Measurements from ENCODE around the gene BLVRB.
"Not testable (repeated sequence)": the region's sequence is repeated elsewhere in the genome, so short reads cannot be mapped to it uniquely, and the experiment has no call there.

Gene BLVRB

DNA sequence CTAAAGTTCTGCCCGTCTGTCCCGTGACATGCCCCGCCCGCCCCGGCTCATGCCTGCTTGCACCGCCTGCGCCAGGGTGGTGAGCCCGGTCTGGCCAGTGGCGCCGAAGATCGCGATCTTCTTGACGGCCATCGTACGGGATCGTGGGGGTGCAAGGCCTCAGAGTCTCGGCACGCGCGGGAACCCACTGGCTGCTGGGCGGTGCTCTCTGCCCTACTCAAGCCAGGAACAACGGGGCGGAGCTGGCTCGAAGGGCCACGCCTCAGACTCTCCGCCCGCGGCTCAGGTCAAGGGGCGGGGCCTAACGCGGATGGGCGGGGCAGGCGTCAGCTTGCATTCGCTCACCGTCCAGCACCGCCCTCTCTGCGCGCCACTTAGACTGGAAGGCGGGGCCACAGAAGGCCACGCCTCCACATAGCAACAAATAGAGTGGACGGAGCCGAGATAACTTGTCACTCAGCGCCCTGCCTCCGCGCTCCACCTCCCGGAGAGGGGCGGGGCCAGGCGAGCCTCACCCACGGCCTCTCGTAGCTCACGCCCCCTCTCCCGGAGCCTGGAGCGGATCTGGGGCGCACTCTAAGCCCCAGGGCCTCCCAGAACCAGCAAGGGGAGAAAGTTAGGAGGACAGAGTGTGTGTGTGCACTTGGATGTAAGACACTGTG lies at the start of gene BLVRB:
TSS of gene BLVRB (minus strand) at position 189 of the 662 bp plus-strand sequence. CDS start at position 132, 57 bp downstream.
- DNase-seq, result peak; percentile 98

DNA sequence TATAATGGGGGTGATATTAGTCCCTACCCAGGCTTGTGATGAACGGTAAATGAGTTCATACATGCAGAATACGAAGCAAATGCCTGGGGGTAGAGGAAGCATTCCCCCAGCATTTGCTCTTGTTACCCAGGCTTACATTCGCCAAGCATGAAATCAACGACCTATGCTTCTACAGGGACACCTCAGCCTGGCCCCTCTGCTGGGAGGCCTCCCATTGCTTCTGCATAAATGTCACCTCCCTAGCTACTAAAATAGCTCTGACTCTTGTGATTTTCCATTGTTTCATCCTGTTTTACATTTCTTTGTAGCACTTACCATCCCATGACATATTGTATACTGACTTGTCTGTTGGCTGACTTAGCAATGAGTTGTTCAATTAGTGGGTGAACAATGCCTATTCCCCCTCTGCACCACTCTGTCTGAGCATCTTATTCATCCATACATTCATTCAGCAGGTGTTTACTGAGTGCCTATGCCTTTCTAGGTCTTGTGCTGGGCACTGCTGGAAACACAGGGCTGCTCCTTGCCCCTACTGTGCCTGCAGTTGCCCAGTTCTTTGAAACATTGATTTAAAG lies 48.3 kb upstream of the BLVRB start:
- DNase-seq, result no peak

DNA sequence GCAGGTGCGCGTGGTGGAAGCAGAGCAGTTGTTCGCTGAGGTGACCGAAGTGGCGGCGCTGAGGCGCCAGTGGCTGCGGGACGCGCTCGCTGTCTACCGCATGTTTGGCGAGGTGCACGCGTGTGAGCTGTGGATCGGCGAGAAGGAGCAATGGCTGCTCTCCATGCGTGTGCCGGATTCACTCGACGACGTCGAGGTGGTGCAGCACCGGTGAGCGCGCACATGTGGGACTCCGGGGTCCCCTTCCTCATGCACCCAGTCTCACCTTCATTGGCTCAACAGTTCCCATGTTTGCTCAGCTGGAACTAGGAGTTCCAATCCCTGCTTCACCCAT lies 47.8 kb upstream of the BLVRB start:
- DNase-seq, result no peak

DNA sequence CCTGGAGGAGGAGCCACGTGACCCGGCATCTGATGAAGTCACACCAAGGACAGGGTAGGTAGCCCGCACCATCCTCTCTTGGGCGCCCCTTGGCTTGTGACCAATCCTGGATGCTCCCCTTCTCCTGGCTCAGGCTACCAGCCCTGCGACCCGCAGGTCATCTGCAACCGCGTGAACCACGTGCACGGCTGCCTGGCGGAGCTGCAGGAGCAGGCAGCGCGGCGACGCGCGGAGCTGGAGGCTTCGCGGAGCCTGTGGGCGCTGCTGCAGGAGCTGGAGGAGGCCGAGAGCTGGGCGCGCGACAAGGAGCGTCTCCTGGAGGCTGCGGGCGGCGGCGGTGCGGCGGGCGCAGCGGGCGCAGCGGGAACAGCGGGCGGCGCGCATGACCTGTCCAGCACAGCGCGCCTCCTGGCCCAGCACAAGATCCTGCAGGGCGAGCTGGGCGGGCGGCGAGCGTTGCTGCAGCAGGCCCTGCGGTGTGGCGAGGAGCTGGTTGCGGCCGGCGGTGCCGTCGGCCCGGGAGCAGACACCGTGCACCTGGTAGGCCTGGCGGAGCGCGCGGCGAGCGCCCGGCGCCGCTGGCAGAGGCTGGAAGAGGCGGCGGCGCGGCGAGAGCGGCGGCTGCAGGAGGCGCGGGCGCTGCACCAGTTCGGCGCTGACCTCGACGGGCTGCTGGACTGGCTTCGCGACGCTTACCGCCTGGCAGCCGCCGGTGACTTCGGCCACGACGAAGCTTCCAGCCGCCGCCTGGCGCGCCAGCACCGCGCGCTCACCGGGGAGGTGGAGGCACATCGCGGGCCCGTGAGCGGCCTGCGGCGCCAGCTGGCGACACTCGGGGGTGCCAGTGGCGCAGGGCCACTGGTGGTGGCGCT lies 47.2 kb upstream of the BLVRB start:
- DNase-seq, result peak; percentile 44

DNA sequence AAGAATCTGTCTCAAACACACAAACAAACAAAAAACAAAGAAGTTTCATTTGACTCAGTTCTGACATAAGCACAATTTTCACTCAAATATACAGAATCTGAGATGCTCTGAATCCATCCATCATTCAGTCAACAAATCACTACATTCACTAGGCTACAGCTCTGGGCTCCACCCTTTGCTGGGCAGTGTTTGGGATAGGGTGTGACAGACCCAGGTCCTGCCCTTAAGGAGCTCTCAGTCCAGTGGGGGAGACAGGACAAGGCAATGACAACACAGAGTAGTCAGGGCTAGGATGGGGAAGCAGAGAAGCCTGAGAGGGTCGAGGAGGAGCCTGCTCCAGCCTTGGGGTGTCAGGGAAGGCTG lies 46.5 kb upstream of the BLVRB start:
- no peak for DNase-seq

DNA sequence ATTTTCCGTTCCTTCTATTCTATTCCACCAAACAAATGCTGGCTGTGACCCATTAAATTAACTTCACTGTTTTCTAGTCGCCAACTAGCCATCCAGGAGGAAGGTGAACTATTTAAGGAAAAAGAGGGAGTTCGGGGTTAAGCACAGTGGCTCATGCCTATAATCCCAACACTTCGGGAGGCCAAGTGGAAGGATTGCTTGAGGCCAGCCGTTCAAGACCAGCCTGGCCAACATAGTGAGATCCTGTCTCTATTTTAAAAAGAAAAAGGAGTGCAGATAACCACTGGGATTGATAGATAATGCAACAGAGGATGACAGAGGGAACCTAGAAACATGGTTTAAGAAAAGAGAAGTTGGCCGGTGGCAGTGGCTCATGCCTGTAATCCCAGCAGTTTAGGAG lies 45.9 kb upstream of the BLVRB start:
- no peak for DNase-seq

DNA sequence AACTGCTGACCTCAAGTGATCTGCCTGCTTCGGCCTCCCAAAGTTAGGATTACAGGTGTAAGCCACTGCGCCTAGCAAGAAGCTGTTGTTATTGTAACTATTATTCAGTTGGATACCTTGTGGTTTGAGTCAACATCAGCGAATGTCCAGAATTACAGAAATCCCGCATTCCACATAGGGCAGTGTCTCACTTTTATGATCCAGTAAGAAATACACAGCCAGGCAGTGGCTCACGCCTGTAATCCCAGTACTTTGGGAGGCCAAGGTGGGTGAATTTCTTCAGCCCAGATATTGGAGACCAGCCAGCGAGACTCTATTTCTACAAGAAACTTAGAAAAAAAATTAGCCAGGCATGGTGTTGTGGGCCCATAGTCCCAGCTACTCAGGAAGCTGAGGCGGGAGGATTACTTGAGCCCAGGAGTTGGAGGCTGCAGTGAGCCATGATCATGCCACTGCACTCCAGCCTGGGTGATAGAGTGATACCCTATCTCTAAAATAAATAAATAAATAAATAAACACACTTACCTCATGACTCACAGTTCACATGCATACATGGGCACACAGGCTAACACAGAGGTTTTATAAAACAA lies 45.1 kb upstream of the BLVRB start:
- no peak for DNase-seq

DNA sequence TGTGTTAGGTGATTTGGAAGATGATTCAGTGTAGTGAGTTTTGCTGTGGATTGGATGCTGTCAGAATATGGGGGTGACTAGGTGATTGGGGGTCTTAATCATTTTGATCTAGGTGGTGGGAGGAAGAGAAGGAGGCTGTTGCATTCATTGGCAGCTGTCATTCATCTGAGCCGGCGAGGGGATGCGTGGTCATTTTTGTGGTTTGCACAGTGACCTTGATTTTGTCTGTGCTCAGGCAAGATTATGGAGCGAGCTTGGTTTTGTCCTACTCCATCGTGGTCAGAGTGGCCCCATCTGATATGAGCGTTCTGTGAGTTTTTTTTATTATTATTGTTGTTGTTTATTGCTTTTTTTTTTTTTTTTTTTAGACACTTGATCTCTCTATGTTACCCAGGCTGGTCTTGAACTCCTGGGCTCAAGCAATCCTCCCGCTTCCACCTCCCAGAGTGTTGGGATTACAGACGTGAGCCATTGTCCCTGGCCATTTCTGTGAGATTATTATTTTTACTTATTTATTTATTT lies 43.3 kb upstream of the BLVRB start:
- no peak for DNase-seq

DNA sequence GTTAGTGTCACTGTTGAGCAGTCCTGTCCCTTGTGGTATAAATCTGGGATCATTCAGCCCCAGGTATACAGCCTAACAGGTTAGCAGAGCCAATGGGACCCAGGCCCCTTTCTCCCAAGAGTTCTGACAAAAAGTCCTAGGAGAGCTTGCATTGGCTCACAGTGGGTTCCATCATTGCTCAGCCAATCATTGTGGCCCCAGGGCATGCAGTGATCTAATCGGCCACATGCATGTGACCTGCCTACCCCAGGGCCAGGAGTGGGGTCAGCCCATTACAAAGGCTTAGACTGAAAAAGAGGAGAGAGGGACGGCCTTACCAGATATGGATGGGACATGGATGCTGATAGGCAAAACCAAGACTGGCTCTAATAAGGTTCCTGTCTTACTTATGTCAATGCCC lies 42.3 kb upstream of the BLVRB start:
- DNase-seq, result no peak

DNA sequence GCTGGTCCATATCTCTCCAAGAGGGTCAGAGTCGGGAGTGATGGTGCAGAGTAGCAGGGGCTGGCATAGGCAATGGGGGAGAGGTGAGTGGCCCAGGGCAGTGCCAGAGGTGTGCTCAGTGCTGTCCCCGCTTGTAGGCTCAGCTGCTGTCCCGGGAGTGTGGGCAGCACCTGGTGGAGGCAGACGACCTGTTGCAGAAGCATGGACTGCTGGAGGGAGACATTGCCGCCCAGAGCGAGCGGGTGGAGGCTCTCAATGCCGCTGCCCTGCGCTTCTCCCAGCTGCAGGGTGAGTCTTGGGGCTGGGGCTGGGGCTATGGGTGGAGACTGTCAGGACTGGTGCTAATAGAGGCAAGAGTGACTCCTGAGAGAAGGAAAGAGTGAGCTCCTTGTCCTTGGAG lies 40.6 kb upstream of the BLVRB start:
- no peak for DNase-seq

DNA sequence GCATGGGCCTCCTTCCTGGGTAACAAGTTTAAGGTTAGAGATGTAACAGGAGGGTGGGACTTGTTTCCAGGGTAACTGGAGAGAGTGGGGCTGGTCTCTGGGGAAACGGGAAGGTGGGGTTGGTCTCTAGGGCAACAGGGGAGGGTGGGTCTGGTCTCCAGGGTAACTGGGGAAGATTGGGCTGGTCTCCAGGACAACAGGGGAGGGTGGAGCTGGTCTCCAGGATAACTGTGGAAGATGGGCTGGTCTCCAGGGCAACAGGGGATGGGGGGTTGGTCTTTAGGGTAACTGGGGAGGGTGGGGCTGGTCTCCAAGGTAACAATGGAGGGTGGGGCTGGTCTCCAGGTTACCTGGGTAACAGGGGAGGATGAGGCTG lies 37.8 kb upstream of the BLVRB start:
- no peak for DNase-seq

DNA sequence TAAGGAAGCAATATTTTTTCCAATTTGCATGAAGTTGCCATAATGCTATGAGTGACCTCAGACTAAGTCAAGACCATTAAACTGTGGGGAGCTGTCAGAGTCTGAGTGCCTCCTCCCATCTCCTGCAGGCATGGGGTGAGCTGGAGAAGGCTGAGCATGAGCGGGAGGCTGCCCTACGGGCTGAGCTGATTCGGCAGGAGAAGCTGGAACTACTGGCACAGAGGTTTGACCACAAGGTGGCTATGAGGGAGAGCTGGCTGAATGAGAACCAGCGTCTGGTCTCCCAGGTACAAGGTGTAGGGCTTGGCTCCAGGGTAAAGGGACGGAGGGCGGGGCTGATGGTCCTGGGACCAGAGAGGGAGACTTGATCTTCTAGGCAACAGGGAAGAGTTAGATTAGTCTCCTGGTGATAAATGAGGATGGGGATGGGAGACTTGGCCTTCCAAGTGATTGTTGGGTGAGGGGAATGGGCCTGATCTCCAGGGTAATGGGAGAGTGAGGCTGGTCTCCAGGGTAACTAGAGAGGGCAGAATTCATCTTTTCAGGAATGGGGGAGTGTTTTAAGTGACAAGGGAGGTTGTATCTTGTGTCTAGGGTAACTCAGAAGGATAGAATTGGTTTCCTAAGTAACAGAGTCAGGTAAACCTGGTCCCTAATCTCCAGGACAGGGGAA lies 37.2 kb upstream of the BLVRB start:
- peak; percentile 15 for DNase-seq

DNA sequence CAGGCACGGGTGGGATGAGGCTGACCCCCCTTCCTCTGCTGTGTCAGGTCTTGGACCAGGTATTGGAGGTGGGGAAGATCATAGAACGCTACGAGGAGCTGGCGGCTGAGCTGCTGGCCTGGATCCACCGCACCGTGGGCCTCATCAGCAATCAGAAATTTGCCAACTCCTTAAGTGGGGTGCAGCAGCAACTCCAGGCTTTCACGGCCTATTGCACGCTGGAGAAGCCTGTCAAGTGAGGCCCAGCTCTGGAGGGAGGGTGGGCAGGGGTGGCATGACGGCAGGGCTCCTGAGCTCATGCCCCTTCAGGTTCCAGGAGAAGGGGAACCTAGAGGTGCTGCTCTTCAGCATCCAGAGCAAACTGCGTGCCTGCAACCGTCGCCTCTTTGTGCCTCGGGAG lies 36.5 kb upstream of the BLVRB start:
- DNase-seq, result no peak

DNA sequence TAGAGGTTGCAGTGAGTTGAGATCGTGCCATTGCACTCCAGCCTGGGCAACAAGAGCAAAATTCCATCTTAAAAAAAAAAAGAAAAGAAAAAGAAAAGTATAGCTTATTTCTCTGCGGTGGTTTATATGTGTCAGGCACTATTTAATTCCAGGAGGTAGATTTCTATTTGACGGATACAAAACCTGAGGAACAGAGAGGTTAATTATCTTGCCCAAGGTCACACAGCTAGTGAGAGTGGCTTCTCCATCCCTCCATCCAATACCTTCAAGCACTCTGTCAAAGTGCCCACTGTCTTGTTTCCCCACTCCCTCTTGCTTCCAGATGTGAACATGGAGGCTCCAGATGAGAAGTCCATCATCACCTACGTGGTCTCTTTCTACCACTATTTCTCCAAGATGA lies 36.1 kb upstream of the BLVRB start:
- no peak for DNase-seq

DNA sequence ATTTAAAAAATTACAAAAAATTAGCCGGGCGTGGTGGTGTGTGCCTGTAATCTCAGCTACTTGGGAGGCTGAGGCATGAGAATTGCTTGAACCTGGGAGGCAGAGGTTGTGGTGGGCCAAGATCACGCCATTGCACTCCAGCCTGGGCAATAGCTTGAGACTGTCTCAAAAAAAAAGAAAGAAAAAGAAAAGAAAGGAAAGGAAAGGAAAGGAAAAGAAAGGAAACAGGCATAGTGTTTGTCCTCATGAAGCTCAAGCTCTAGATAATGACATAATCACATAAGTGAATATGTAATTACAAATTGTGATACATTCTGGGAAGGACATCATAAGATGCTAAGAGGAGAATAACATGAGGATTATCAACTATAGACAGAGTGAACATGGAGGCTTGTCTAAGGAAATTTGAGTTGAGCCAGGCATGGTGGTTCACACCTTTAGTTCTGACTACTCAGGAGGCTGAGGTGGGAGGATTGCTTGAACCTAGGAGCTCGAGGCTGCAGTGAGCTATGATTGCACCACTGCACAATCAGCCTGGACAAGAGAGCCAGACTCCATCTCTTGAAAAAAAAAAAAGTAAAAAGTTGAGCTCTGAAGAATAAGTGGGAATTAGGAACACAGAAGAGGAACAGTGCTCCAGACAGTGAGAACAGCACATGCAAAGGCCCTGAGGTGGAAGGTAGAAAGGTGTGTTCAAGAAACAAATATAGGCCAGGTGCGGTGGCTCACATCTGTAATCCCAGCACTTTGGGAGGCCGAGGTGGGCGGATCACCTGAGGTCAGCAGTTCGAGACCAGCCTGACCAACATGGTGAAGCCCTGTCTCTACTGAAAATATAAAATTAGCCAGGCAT lies 35.4 kb upstream of the BLVRB start:
- not testable (repeated sequence) for DNase-seq

DNA sequence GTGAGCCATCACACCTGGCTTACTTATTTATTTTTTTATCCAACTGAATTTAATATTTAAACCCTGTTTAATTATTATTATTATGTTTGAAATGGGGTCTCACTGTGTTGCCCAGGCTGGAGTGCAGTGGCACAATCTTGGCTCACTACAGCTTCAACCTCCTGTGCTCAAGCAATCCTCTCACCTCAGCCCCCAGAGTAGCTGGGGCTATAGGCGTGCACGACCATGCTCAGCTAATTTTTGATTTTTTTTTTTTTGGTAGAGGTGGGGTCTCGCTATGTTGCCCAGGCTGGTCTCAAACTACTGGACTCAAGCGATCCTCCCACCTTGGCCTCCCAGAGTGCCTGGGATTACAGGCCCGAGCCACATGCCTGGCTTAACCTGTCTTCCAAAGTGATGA lies 33.8 kb upstream of the BLVRB start:
- no peak for DNase-seq

DNA sequence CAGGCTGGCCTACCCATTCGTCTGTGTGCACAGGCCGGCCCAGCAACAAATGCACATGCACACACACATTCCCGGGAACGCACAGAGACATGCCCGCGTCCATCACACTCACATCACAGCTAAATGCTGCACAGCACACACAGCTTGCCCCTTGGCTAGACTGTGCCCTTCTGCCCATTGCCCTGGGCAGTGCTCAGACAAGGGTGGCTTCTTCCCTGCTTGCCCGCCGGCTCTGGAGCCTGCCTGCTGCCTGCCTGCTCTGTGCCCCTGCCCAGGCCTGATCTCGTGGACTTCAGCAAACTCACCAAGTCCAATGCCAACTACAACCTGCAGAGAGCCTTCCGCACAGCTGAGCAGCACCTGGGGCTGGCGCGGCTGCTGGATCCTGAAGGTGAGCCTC lies 31.7 kb upstream of the BLVRB start:
- DNase-seq, result no peak

DNA sequence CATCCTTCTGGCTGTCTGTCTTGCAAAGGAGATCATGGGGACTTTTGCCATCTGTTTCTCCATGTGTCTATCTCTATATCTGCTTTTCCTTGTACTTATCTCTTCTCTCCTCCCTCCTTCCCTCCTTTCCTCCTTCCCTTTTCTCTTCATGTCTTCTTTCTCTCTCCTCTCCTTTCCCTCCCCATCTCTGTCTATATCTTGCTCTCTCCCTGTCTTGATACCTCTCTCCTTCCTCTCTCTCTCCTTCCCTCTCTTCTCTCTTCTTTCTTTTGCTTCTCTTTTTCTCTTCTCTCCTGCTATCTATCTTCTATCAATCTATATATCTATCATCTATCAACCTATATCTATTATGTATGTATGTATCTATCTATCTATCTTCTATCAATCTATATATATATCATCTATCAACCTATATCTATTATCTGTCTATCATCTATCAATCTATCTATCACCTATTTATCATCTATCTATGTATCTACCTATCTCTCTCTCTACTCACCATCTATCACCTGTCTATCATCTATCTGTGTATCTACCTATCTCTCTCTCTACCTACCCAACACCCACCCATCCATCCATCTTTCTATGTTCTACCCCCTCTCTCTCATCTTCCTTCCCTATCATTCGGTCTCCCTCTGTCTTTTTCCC lies 28.8 kb upstream of the BLVRB start:
- DNase-seq, result no peak

DNA sequence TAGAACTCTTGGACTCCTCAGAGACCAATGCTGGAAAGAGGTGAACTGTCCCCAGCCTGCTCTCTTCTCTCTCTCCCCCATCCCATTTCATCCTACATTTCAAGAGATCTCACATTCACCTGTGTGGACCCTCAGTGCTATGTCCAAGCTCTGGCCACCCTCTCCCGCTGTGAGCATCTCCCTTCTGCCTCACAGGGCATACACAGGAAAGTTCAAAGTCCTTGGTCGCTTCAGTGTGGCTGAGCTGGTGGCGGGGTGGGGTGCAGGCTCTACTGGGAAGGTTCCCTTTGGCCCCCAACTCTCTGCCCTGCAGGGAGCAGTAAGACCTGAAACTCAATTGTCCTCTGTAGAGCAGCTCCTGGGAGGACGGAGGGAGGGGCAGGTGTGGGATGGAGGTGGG lies 28.2 kb upstream of the BLVRB start:
- no peak for DNase-seq

DNA sequence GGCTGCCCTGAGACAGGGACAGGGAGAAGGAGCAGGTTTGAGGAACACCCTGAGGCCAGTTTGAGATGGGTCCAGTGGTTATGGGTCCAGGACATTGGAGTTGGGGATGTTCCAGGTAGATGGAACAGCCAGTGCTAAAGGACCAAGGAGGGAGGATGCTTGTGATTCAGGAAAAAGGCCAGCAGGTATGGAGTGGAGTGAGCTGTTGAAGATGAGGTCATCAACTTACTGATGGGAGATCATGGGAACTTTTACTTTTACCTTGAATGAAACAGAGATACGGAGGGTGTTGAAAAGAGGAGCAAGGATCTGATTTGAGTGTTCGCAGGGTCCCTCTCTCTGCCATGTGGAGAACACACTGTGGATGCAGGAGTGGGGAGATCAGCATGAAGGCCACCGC lies 26.7 kb upstream of the BLVRB start:
- no peak for DNase-seq

DNA sequence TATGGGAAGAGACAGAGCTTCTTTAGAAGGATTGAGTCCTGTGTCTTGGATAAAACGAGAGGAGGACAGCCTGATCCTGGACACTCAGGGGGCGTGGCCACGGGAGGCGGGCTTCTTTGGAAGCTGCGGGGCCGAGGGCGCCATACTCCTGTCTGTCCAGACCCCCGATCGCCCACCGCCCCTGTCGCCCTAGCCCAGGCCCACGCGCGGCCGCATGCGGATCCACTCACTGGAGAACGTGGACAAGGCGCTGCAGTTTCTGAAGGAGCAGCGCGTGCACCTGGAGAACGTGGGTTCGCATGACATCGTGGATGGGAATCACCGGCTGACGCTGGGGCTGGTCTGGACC lies 24.3 kb upstream of the BLVRB start:
- no peak for DNase-seq

DNA sequence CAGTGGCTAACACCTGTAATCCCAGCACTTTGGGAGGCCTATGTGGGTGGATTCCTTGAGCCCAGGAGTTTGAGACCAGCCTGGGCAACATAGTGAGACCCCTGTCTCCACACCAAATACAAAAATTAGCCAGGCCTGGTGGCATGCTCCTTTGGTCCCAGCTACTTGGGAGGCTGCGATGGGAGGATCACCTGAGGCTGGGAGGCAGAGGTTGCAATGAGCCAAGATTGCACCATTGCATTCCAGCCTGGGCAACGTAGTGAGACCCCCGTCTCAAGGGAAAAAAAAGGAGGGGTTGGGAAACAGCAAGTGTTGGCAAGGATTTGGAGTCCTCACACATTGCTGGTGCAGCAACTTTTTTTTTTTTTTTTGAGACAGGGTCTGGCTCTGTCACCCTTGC lies 20.5 kb upstream of the BLVRB start:
- DNase-seq, result no peak

Measured in NCI-H526 treated with DMSO at 0.1 percent for 48 hours (cell line).